Measurements from ENCODE around the gene PTCD2.

- TF ChIP-seq CTCF (IDR thresholded peaks at IDR 0.05) (no peak), POLR2A (IDR thresholded peaks at IDR 0.05) (no peak)
Measured at GRCh38 chr5:72328172-72328571, 8.0 kb downstream of the PTCD2 start.

Data from right lobe of liver (tissue), 4 donors.